H54 (cell line): ENCODE measurements around the gene DNTTIP2.
"Not testable (repeated sequence)": the region's sequence is repeated elsewhere in the genome, so short reads cannot be mapped to it uniquely, and the experiment has no call there.

Experiments
- DNase-seq: peaks from one replicate; pipeline ENCODE4 v3.0.0; 2011; ENCODE audit warnings: low spot score, mixed read lengths; ENCODE audit not compliant: insufficient read length
- FAIRE-seq: peaks from 3 replicates; lab custom pipeline; 2011; peaks lifted over from hg19 to GRCh38; lab: Jason Lieb, UNC
- POLR2A ChIP-seq: IDR thresholded peaks from 2 replicates; pipeline ENCODE4 v1.6.1; 2011; ENCODE audit warnings: low read depth, mild to moderate bottlenecking, low read length

Gene DNTTIP2

GRCh38 chr1:93899543-93900207 is 20.7 kb upstream of the DNTTIP2 start:
- peak; percentile 15 for FAIRE-seq
- no peak for DNase-seq
- TF ChIP-seq POLR2A: no peak

- peak; percentile 23 for FAIRE-seq
Observed at GRCh38 chr1:93888900-93889299, 9.9 kb upstream of the DNTTIP2 start.

GRCh38 chr1:93882269-93882668 is 3.3 kb upstream of the DNTTIP2 start:
- TF ChIP-seq POLR2A: no peak
- DNase-seq (no peak), FAIRE-seq (no peak)

More at GRCh38 chr1:93888900-93889299, 9.9 kb upstream of the DNTTIP2 start:
- DNase-seq: no peak
- TF ChIP-seq POLR2A: no peak

GRCh38 chr1:93880731-93881130 is 1.7 kb upstream of the DNTTIP2 start:
- DNase-seq (no peak), FAIRE-seq (no peak)
- TF ChIP-seq POLR2A: no peak

GRCh38 chr1:93878501-93878888 is 511 bp downstream of the DNTTIP2 start:
- DNase-seq: peak; percentile 19

GRCh38 chr1:93877529-93877928 is 1.5 kb downstream of the DNTTIP2 start:
- DNase-seq (no peak), FAIRE-seq (no peak)
- TF ChIP-seq POLR2A: no peak

More at GRCh38 chr1:93878501-93878888, 511 bp downstream of the DNTTIP2 start:
- no peak for TF ChIP-seq POLR2A
- FAIRE-seq: no peak

GRCh38 chr1:93876244-93876643 is 2.8 kb downstream of the DNTTIP2 start:
- FAIRE-seq (no peak), DNase-seq (no peak)
- TF ChIP-seq POLR2A: no peak

GRCh38 chr1:93874025-93874651 is 4.9 kb downstream of the DNTTIP2 start:
- DNase-seq (no peak), FAIRE-seq (peak; percentile 98)
- TF ChIP-seq POLR2A: no peak

GRCh38 chr1:93871366-93871765 is 7.6 kb downstream of the DNTTIP2 start:
- TF ChIP-seq POLR2A: no peak
- no peak for FAIRE-seq
- no peak for DNase-seq

- DNase-seq: no peak
- TF ChIP-seq POLR2A: no peak
Observed at GRCh38 chr1:93869653-93870052, 9.4 kb downstream of the DNTTIP2 start.

GRCh38 chr1:93868492-93868891 is 10.5 kb downstream of the DNTTIP2 start:
- not testable (repeated sequence) for FAIRE-seq, DNase-seq

More at GRCh38 chr1:93869653-93870052, 9.4 kb downstream of the DNTTIP2 start:
- peak; percentile 45 for FAIRE-seq

GRCh38 chr1:93865253-93865652 is 13.8 kb downstream of the DNTTIP2 start:
- no peak for DNase-seq
- no peak for TF ChIP-seq POLR2A
- no peak for FAIRE-seq

- no peak for DNase-seq
- no peak for FAIRE-seq
- no peak for TF ChIP-seq POLR2A
Observed at GRCh38 chr1:93864175-93864574, 14.8 kb downstream of the DNTTIP2 start.

- FAIRE-seq, DNase-seq: not testable (repeated sequence)
Observed at GRCh38 chr1:93857653-93858052, 21.4 kb downstream of the DNTTIP2 start.

GRCh38 chr1:93855983-93856382 is 23.0 kb downstream of the DNTTIP2 start:
- not testable (repeated sequence) for DNase-seq, FAIRE-seq
